ENCODE measurements around the gene SPTY2D1.
A peak's percentile ranks its signal among the peaks of the same experiment; 100 is the strongest.

SPTY2D1 gene

GRCh38 chr11:18590571-18590970 is 43.6 kb downstream of the SPTY2D1 start:
- Histone ChIP-seq H3K36me3 (ENCODE audit: control insufficient read depth in 2 of 2, insufficient read depth in 2 of 2, low read length in 2 of 2) (peaks cover 0 to 5% of the 10 kb centered on the region in 2 donors), H3K4me3 (ENCODE audit: low read length in 2 of 2) (no peak overlapping the region), H3K27me3 (ENCODE audit: control insufficient read depth in 1 of 2, insufficient read depth in 2 of 2, low read length in 2 of 2) (no peaks in the 10 kb centered on the region), H3K9me3 (ENCODE audit: control insufficient read depth in 2 of 2, low read length in 2 of 2) (no peaks in the 10 kb centered on the region), H3K9ac (ENCODE audit: low read length in 2 of 2) (no peak overlapping the region), H3K4me1 (ENCODE audit: control insufficient read depth, insufficient read depth, low read length) (peaks cover 14% of the 10 kb centered on the region), H3K27ac (ENCODE audit: low read length) (no peak overlapping the region)

GRCh38 chr11:18588297-18589252 is 45.6 kb downstream of the SPTY2D1 start, which contains the start of gene UEVLD:
TSS of gene UEVLD (minus strand) at chr11:18588734. CDS start at chr11:18588654, 80 bp downstream.
- peaks cover 0 to 2% of the 10 kb centered on the region in 2 donors for H3K36me3 ChIP-seq (ENCODE audit: control insufficient read depth in 2 of 2, insufficient read depth in 2 of 2, low read length in 2 of 2)
- peak within 1 kb of the TSS; percentile 80 for H3K27ac ChIP-seq (ENCODE audit: low read length)
- no peaks in the 10 kb centered on the region for H3K9me3 ChIP-seq (ENCODE audit: control insufficient read depth in 2 of 2, low read length in 2 of 2)
- H3K27me3 ChIP-seq (ENCODE audit: control insufficient read depth in 1 of 2, insufficient read depth in 2 of 2, low read length in 2 of 2): no peaks in the 10 kb centered on the region
- peaks cover 14% of the 10 kb centered on the region for H3K4me1 ChIP-seq (ENCODE audit: control insufficient read depth, insufficient read depth, low read length)
- peak within 1 kb of the TSS; percentile 86 to 97 for H3K4me3 ChIP-seq (ENCODE audit: low read length in 2 of 2)
- peak within 1 kb of the TSS; percentile 89 to 96 for H3K9ac ChIP-seq (ENCODE audit: low read length in 2 of 2)

GRCh38 chr11:18581825-18582224 is 52.3 kb downstream of the SPTY2D1 start:
- Histone ChIP-seq H3K4me3 (ENCODE audit: low read length in 2 of 2) (no peak overlapping the region), H3K9me3 (ENCODE audit: control insufficient read depth in 2 of 2, low read length in 2 of 2) (no peaks in the 10 kb centered on the region), H3K9ac (ENCODE audit: low read length in 2 of 2) (no peak overlapping the region), H3K27ac (ENCODE audit: low read length) (no peak overlapping the region), H3K27me3 (ENCODE audit: control insufficient read depth in 1 of 2, insufficient read depth in 2 of 2, low read length in 2 of 2) (no peaks in the 10 kb centered on the region), H3K4me1 (ENCODE audit: control insufficient read depth, insufficient read depth, low read length) (no peaks in the 10 kb centered on the region), H3K36me3 (ENCODE audit: control insufficient read depth in 2 of 2, insufficient read depth in 2 of 2, low read length in 2 of 2) (peaks cover 2 to 10% of the 10 kb centered on the region in 2 donors)

DNA sequence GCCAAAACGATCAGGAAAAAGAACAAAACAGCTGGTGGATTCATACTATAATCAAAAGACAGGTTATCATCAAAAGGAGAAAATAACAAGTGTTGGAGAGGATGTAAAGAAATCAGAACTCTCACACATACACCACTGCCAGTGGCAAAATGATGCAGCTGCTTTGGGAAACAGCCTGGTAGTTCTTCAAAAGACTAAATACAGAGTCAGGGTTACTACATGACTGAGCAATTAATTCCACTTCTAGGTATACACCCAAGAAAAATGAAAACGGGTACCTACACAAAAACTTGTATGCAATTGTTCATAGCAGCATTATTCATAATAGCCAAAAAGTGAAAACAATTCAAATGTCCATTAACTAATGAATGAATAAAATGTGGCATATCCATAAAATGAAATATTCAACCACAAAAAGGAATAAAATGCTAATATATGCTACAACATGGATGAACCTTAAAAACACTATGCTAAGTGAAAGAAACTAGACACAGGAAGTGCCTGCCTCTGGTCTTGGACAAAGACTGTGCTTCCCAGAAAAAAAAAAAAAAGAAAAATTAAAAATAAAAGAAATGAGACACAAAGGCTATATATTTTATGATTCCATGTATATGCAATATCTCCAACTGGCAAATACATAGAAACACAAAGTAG is 53.9 kb downstream of the SPTY2D1 start:
- Histone ChIP-seq H3K27me3 (ENCODE audit: control insufficient read depth in 1 of 2, insufficient read depth in 2 of 2, low read length in 2 of 2) (no peaks in the 10 kb centered on the region), H3K27ac (ENCODE audit: low read length) (no peak overlapping the region), H3K4me3 (ENCODE audit: low read length in 2 of 2) (no peak overlapping the region), H3K36me3 (ENCODE audit: control insufficient read depth in 2 of 2, insufficient read depth in 2 of 2, low read length in 2 of 2) (peaks cover 3 to 18% of the 10 kb centered on the region in 2 donors), H3K9me3 (ENCODE audit: control insufficient read depth in 2 of 2, low read length in 2 of 2) (no peaks in the 10 kb centered on the region), H3K4me1 (ENCODE audit: control insufficient read depth, insufficient read depth, low read length) (no peaks in the 10 kb centered on the region), H3K9ac (ENCODE audit: low read length in 2 of 2) (no peak overlapping the region)

- Histone ChIP-seq H3K4me3 (ENCODE audit: low read length in 2 of 2) (no peak overlapping the region), H3K4me1 (ENCODE audit: control insufficient read depth, insufficient read depth, low read length) (no peaks in the 10 kb centered on the region), H3K36me3 (ENCODE audit: control insufficient read depth in 2 of 2, insufficient read depth in 2 of 2, low read length in 2 of 2) (peaks cover 7 to 25% of the 10 kb centered on the region in 2 donors), H3K27me3 (ENCODE audit: control insufficient read depth in 1 of 2, insufficient read depth in 2 of 2, low read length in 2 of 2) (no peaks in the 10 kb centered on the region), H3K27ac (ENCODE audit: low read length) (no peak overlapping the region), H3K9me3 (ENCODE audit: control insufficient read depth in 2 of 2, low read length in 2 of 2) (no peaks in the 10 kb centered on the region), H3K9ac (ENCODE audit: low read length in 2 of 2) (no peak overlapping the region)
Measured at GRCh38 chr11:18578975-18579598, 55.1 kb downstream of the SPTY2D1 start.

- peaks cover 13 to 29% of the 10 kb centered on the region in 2 donors for H3K36me3 ChIP-seq (ENCODE audit: control insufficient read depth in 2 of 2, insufficient read depth in 2 of 2, low read length in 2 of 2)
- no peak overlapping the region for H3K4me3 ChIP-seq (ENCODE audit: low read length in 2 of 2)
- H3K27ac ChIP-seq (ENCODE audit: low read length): no peak overlapping the region
- no peak overlapping the region for H3K9ac ChIP-seq (ENCODE audit: low read length in 2 of 2)
- no peaks in the 10 kb centered on the region for H3K9me3 ChIP-seq (ENCODE audit: control insufficient read depth in 2 of 2, low read length in 2 of 2)
- H3K4me1 ChIP-seq (ENCODE audit: control insufficient read depth, insufficient read depth, low read length): no peaks in the 10 kb centered on the region
- no peaks in the 10 kb centered on the region for H3K27me3 ChIP-seq (ENCODE audit: control insufficient read depth in 1 of 2, insufficient read depth in 2 of 2, low read length in 2 of 2)
Measured at GRCh38 chr11:18575361-18575760, 58.8 kb downstream of the SPTY2D1 start.

DNA sequence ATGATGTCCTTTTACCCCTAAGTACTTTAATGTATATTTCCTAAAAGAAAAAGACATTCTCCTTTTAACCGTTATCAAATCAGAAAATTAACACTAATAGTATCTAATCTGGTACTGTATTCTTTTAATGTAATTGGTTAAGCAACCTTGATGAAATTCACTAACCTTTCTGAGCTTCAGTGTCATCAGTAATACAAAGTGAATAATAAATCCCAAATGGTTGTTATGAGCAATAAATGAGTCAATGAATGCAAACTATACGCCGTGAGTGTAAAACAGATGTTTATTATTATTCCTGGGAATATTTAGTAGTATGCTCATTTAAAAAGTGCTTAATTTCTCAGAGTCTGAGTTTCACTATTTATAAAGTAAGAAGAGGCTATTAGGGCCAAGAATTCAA is 67.1 kb downstream of the SPTY2D1 start:
- Histone ChIP-seq H3K36me3 (ENCODE audit: control insufficient read depth in 2 of 2, insufficient read depth in 2 of 2, low read length in 2 of 2) (peaks cover 12 to 18% of the 10 kb centered on the region in 2 donors), H3K27me3 (ENCODE audit: control insufficient read depth in 1 of 2, insufficient read depth in 2 of 2, low read length in 2 of 2) (no peaks in the 10 kb centered on the region), H3K4me3 (ENCODE audit: low read length in 2 of 2) (no peak overlapping the region), H3K9ac (ENCODE audit: low read length in 2 of 2) (no peak overlapping the region), H3K4me1 (ENCODE audit: control insufficient read depth, insufficient read depth, low read length) (no peaks in the 10 kb centered on the region), H3K27ac (ENCODE audit: low read length) (no peak overlapping the region), H3K9me3 (ENCODE audit: control insufficient read depth in 2 of 2, low read length in 2 of 2) (no peaks in the 10 kb centered on the region)

GRCh38 chr11:18566406-18566805 is 67.7 kb downstream of the SPTY2D1 start:
- Histone ChIP-seq H3K4me3 (ENCODE audit: low read length in 2 of 2) (no peak overlapping the region), H3K27me3 (ENCODE audit: control insufficient read depth in 1 of 2, insufficient read depth in 2 of 2, low read length in 2 of 2) (no peaks in the 10 kb centered on the region), H3K36me3 (ENCODE audit: control insufficient read depth in 2 of 2, insufficient read depth in 2 of 2, low read length in 2 of 2) (peaks cover 9 to 18% of the 10 kb centered on the region in 2 donors), H3K9me3 (ENCODE audit: control insufficient read depth in 2 of 2, low read length in 2 of 2) (no peaks in the 10 kb centered on the region), H3K4me1 (ENCODE audit: control insufficient read depth, insufficient read depth, low read length) (no peaks in the 10 kb centered on the region), H3K27ac (ENCODE audit: low read length) (no peak overlapping the region), H3K9ac (ENCODE audit: low read length in 2 of 2) (no peak overlapping the region)

DNA sequence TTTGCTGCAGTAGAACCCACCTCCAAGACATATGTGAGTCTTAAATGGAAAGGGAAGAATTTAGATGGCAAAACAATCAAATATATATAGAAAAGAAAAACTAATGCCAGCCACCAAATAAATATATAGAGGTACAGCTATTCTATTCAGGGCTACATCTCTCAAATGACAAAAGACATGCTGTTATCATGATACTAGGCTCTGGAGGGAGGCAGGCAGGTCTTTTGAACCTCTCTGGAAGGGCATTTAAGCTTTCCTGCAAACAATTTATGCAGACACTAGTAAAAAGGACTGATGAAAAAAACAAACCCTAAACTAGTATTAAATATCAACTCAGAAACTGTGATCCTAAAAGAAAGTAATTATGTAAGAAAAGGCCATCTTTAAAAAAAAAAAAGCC is 70.0 kb downstream of the SPTY2D1 start:
- Histone ChIP-seq H3K9ac (ENCODE audit: low read length in 2 of 2) (no peak overlapping the region), H3K9me3 (ENCODE audit: control insufficient read depth in 2 of 2, low read length in 2 of 2) (no peaks in the 10 kb centered on the region), H3K4me3 (ENCODE audit: low read length in 2 of 2) (no peak overlapping the region), H3K27ac (ENCODE audit: low read length) (no peak overlapping the region), H3K4me1 (ENCODE audit: control insufficient read depth, insufficient read depth, low read length) (no peaks in the 10 kb centered on the region), H3K36me3 (ENCODE audit: control insufficient read depth in 2 of 2, insufficient read depth in 2 of 2, low read length in 2 of 2) (peaks cover 12 to 19% of the 10 kb centered on the region in 2 donors), H3K27me3 (ENCODE audit: control insufficient read depth in 1 of 2, insufficient read depth in 2 of 2, low read length in 2 of 2) (no peaks in the 10 kb centered on the region)

DNA sequence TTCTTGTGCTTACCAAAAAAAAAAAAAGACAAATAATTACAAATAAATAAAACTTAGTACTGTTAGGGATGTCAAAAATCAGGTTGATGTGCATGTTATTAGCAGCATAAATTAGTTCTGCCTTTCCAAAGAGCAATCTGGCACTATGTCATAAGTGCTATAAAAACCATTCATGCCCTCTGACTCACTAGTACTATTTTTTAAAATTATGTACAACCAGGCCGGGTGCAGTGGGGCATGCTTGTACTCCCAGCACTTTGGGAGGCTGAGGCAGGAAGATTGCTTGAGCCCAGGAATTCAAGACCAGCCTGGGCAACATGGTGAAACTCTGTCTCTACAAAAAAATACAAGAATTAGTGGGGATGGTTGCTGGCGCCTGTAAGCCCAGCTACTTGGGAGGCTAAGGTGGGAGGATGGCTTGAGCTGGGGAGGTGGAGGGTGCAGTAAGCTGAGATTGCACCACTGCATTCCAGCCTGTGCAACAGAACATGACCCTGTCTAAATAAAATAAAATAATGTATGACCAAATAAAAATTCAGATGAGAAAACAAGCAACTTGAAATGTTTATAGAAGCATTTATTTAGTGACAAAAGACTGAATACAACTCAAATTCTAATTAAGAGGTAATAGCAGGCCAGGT is 70.9 kb downstream of the SPTY2D1 start:
- no peak overlapping the region for H3K27ac ChIP-seq (ENCODE audit: low read length)
- H3K4me3 ChIP-seq (ENCODE audit: low read length in 2 of 2): no peak overlapping the region
- H3K27me3 ChIP-seq (ENCODE audit: control insufficient read depth in 1 of 2, insufficient read depth in 2 of 2, low read length in 2 of 2): no peaks in the 10 kb centered on the region
- peaks cover 13 to 17% of the 10 kb centered on the region in 2 donors for H3K36me3 ChIP-seq (ENCODE audit: control insufficient read depth in 2 of 2, insufficient read depth in 2 of 2, low read length in 2 of 2)
- H3K4me1 ChIP-seq (ENCODE audit: control insufficient read depth, insufficient read depth, low read length): no peaks in the 10 kb centered on the region
- H3K9me3 ChIP-seq (ENCODE audit: control insufficient read depth in 2 of 2, low read length in 2 of 2): no peaks in the 10 kb centered on the region
- no peak overlapping the region for H3K9ac ChIP-seq (ENCODE audit: low read length in 2 of 2)
